Measurements from ENCODE around the gene COL5A1. TPM values are rescaled to one million over a fixed set of nuclear protein-coding genes. Genes with fewer than 3 reads are reported as not detected.

COL5A1 gene
- total RNA-seq, 1 donor from 2014 or later, result 13.9 TPM

- Histone ChIP-seq H3K4me1 (peaks cover 34% of the 10 kb centered on the region), H3K9me3 (replicated peaks) (no peaks in the 10 kb centered on the region), H3K27ac (replicated peaks) (no peak overlapping the region), H3K27me3 (ENCODE audit: low read depth) (no peaks in the 10 kb centered on the region), H3K4me3 (no peak overlapping the region), H3K36me3 (no peaks in the 10 kb centered on the region)
- intact Hi-C loops (cut with micrococcal nuclease), result no loop called here
- peak; percentile 6 for DNase-seq
- TF ChIP-seq CTCF (IDR thresholded peaks at IDR 0.05; ENCODE audit: borderline replicate concordance), result no peak
Observed at GRCh38 chr9:134655101-134655500, 13.5 kb downstream of the COL5A1 start.

GRCh38 chr9:134655586-134656333, 14.2 kb downstream of the COL5A1 start:
- no peak for TF ChIP-seq CTCF (IDR thresholded peaks at IDR 0.05; ENCODE audit: borderline replicate concordance)

GRCh38 chr9:134656334-134657006, 14.9 kb downstream of the COL5A1 start:
- Histone ChIP-seq H3K4me1 (peaks cover 29% of the 10 kb centered on the region), H3K27ac (replicated peaks) (no peak overlapping the region), H3K4me3 (no peak overlapping the region), H3K27me3 (ENCODE audit: low read depth) (no peaks in the 10 kb centered on the region), H3K36me3 (no peaks in the 10 kb centered on the region), H3K9me3 (replicated peaks) (peaks cover 6% of the 10 kb centered on the region)
- DNase-seq, result peak; percentile 1
- intact Hi-C loops (cut with micrococcal nuclease), result no loop called here
- TF ChIP-seq CTCF (IDR thresholded peaks at IDR 0.05; ENCODE audit: borderline replicate concordance), result no peak

More at GRCh38 chr9:134655586-134656333, 14.2 kb downstream of the COL5A1 start:
- Histone ChIP-seq H3K27ac (replicated peaks) (no peak overlapping the region), H3K9me3 (replicated peaks) (peaks cover 5% of the 10 kb centered on the region), H3K4me1 (peaks cover 29% of the 10 kb centered on the region), H3K36me3 (no peaks in the 10 kb centered on the region), H3K4me3 (no peak overlapping the region), H3K27me3 (ENCODE audit: low read depth) (no peaks in the 10 kb centered on the region)
- peak; percentile 10 for DNase-seq
- intact Hi-C loops (cut with micrococcal nuclease), result no loop called here

- H3K36me3 ChIP-seq, result no peaks in the 10 kb centered on the region
- H3K27ac ChIP-seq (replicated peaks), result no peak overlapping the region
- H3K4me1 ChIP-seq, result peaks cover 29% of the 10 kb centered on the region
- H3K4me3 ChIP-seq, result no peak overlapping the region
- no peaks in the 10 kb centered on the region for H3K27me3 ChIP-seq (ENCODE audit: low read depth)
- intact Hi-C loops (cut with micrococcal nuclease), result no loop called here
- no peak for TF ChIP-seq CTCF (IDR thresholded peaks at IDR 0.05; ENCODE audit: borderline replicate concordance)
- peak; percentile 8 for DNase-seq
- peaks cover 6% of the 10 kb centered on the region for H3K9me3 ChIP-seq (replicated peaks)
Observed at GRCh38 chr9:134657666-134658377, 16.2 kb downstream of the COL5A1 start.

GRCh38 chr9:134658378-134658955, 16.9 kb downstream of the COL5A1 start:
- no peak overlapping the region for H3K27ac ChIP-seq (replicated peaks)
- no peaks in the 10 kb centered on the region for H3K27me3 ChIP-seq (ENCODE audit: low read depth)
- no peaks in the 10 kb centered on the region for H3K36me3 ChIP-seq
- H3K9me3 ChIP-seq (replicated peaks), result peaks cover 6% of the 10 kb centered on the region
- intact Hi-C loops (cut with micrococcal nuclease), result no loop called here
- no peak for TF ChIP-seq CTCF (IDR thresholded peaks at IDR 0.05; ENCODE audit: borderline replicate concordance)
- peaks cover 29% of the 10 kb centered on the region for H3K4me1 ChIP-seq
- H3K4me3 ChIP-seq, result no peak overlapping the region
- DNase-seq, result peak; percentile 11
